ENCODE measurements around the gene NOL6. TPM values are rescaled to one million over a fixed set of nuclear protein-coding genes. Genes with fewer than 3 reads are reported as not detected.

NOL6 gene
- total RNA-seq, 1 experiment from 2014 or later, result 36.4 TPM

GRCh38 chr9:33435821-33436277 is 37.9 kb downstream of the NOL6 start:
- CTCF ChIA-PET, result interaction anchor here (1.1 kb wide), 1 partner anchor 17 kb away, joined by 5 read pairs; no protein-coding TSS in a partner anchor
- Histone ChIP-seq H3K27ac (ENCODE audit: low read depth, low read length) (no peak overlapping the region), H3K9ac (ENCODE audit: low read length) (no peak overlapping the region), H3K4me3 (replicated peaks in 1 of 2; ENCODE audit: low read depth in 1 of 2, low read length in 2 of 2) (no peak overlapping the region), H3K9me2 (ENCODE audit: insufficient read depth) (no peaks in the 10 kb centered on the region), H2AFZ (ENCODE audit: low read depth, low read length, poor library complexity, severe bottlenecking) (no peak overlapping the region), H3K36me3 (ENCODE audit: control insufficient read depth in 1 of 2, insufficient read depth in 2 of 2, low read length in 2 of 2) (no peaks in the 10 kb centered on the region), H3K9me3 (ENCODE audit: control insufficient read depth in 1 of 2, insufficient read depth in 1 of 2, low read depth in 1 of 2, low read length in 2 of 2) (no peaks in the 10 kb centered on the region), H3K4me1 (ENCODE audit: control insufficient read depth in 1 of 2, insufficient read depth in 2 of 2, low read length in 2 of 2) (peaks cover 12 to 28% of the 10 kb centered on the region in 2 experiments), H3K27me3 (ENCODE audit: insufficient read depth, low read length) (no peaks in the 10 kb centered on the region), H3K4me2 (ENCODE audit: low read length) (no peak overlapping the region), H3K79me2 (ENCODE audit: insufficient read depth, low read length) (no peaks in the 10 kb centered on the region), H4K20me1 (ENCODE audit: insufficient read depth) (no peaks in the 10 kb centered on the region)
- intact Hi-C loops (cut with micrococcal nuclease), result no loop called here
- no peak for ATAC-seq
- TF ChIP-seq SIN3A (IDR thresholded peaks at IDR 0.05; ENCODE audit: low read depth), result no peak
- TF ChIP-seq, protein P1, sequence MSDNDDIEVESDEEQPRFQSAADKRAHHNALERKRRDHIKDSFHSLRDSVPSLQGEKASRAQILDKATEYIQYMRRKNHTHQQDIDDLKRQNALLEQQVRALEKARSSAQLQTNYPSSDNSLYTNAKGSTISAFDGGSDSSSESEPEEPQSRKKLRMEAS (IDR thresholded peaks at IDR 0.05), result no peak
- TF ChIP-seq, protein P2, sequence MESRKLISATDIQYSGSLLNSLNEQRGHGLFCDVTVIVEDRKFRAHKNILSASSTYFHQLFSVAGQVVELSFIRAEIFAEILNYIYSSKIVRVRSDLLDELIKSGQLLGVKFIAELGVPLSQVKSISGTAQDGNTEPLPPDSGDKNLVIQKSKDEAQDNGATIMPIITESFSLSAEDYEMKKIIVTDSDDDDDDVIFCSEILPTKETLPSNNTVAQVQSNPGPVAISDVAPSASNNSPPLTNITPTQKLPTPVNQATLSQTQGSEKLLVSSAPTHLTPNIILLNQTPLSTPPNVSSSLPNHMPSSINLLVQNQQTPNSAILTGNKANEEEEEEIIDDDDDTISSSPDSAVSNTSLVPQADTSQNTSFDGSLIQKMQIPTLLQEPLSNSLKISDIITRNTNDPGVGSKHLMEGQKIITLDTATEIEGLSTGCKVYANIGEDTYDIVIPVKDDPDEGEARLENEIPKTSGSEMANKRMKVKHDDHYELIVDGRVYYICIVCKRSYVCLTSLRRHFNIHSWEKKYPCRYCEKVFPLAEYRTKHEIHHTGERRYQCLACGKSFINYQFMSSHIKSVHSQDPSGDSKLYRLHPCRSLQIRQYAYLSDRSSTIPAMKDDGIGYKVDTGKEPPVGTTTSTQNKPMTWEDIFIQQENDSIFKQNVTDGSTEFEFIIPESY (IDR thresholded peaks at IDR 0.05; ENCODE audit: extremely low read depth, insufficient replicate concordance, low read length), result no peak
- no peak for TF ChIP-seq SP1 (IDR thresholded peaks at IDR 0.05; ENCODE audit: low read depth)
- TF ChIP-seq, protein P3, sequence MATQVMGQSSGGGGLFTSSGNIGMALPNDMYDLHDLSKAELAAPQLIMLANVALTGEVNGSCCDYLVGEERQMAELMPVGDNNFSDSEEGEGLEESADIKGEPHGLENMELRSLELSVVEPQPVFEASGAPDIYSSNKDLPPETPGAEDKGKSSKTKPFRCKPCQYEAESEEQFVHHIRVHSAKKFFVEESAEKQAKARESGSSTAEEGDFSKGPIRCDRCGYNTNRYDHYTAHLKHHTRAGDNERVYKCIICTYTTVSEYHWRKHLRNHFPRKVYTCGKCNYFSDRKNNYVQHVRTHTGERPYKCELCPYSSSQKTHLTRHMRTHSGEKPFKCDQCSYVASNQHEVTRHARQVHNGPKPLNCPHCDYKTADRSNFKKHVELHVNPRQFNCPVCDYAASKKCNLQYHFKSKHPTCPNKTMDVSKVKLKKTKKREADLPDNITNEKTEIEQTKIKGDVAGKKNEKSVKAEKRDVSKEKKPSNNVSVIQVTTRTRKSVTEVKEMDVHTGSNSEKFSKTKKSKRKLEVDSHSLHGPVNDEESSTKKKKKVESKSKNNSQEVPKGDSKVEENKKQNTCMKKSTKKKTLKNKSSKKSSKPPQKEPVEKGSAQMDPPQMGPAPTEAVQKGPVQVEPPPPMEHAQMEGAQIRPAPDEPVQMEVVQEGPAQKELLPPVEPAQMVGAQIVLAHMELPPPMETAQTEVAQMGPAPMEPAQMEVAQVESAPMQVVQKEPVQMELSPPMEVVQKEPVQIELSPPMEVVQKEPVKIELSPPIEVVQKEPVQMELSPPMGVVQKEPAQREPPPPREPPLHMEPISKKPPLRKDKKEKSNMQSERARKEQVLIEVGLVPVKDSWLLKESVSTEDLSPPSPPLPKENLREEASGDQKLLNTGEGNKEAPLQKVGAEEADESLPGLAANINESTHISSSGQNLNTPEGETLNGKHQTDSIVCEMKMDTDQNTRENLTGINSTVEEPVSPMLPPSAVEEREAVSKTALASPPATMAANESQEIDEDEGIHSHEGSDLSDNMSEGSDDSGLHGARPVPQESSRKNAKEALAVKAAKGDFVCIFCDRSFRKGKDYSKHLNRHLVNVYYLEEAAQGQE (IDR thresholded peaks at IDR 0.05; ENCODE audit: low read depth), result no peak
- no peak for TF ChIP-seq RAD21 (IDR thresholded peaks at IDR 0.05; ENCODE audit: low read depth)
- TF ChIP-seq POLR2A (IDR thresholded peaks at IDR 0.05; ENCODE audit: borderline replicate concordance, extremely low read depth, insufficient read depth, insufficient read length), result no peak
- TF ChIP-seq YY1 (IDR thresholded peaks at IDR 0.05; ENCODE audit: extremely low read depth, insufficient replicate concordance, low read depth, low read length), result no peak
- TF ChIP-seq ELF1 (IDR thresholded peaks at IDR 0.05; ENCODE audit: borderline replicate concordance, low read depth), result no peak
- TF ChIP-seq CTCF (IDR thresholded peaks at IDR 0.05 in 2 of 3, conservative IDR thresholded peaks at IDR 0.05 in 1 of 3; ENCODE audit: borderline replicate concordance in 1 of 3, insufficient read depth in 1 of 3, low read depth in 2 of 3, low read length in 2 of 3), result no peak
- POLR2A ChIA-PET, result no interaction called here
- no TSS peak for BruUV-seq (replicated peaks)
- DNase-seq (ENCODE audit: low read depth, low spot score), result no peak
- RAD21 ChIA-PET (ENCODE audit: low non-redundant PET in 1 of 2, low total read pairs in 2 of 2, uncharacterized antibody in 2 of 2, unreplicated experiment in 2 of 2), result no interaction called here

Measured in HCT116 (cell line).